ENCODE data around the gene AGBL4.

AGBL4 gene

GRCh38 chr1:48978413-48978812 lies 1045.3 kb downstream of the AGBL4 start:
- TF ChIP-seq ZFX (IDR thresholded peaks at IDR 0.05; ENCODE audit: borderline replicate concordance) (no peak), CTCF (IDR thresholded peaks at IDR 0.05) (no peak)
- no peak overlapping the region for H3K27ac ChIP-seq

GRCh38 chr1:48977273-48977672 lies 1046.5 kb downstream of the AGBL4 start:
- no peak overlapping the region for H3K27ac ChIP-seq
- TF ChIP-seq CTCF (IDR thresholded peaks at IDR 0.05) (no peak), ZFX (IDR thresholded peaks at IDR 0.05; ENCODE audit: borderline replicate concordance) (no peak)

GRCh38 chr1:48969971-48970370 lies 1053.8 kb downstream of the AGBL4 start:
- H3K27ac ChIP-seq: no peak overlapping the region
- no peak for TF ChIP-seq ZFX (IDR thresholded peaks at IDR 0.05; ENCODE audit: borderline replicate concordance)
- no peak for TF ChIP-seq CTCF (IDR thresholded peaks at IDR 0.05)

GRCh38 chr1:48967318-48967717 lies 1056.4 kb downstream of the AGBL4 start:
- H3K27ac ChIP-seq: no peak overlapping the region
- TF ChIP-seq ZFX (IDR thresholded peaks at IDR 0.05; ENCODE audit: borderline replicate concordance): no peak
- no peak for TF ChIP-seq CTCF (IDR thresholded peaks at IDR 0.05)

- H3K27ac ChIP-seq: no peak overlapping the region
- TF ChIP-seq CTCF (IDR thresholded peaks at IDR 0.05): no peak
Measured at GRCh38 chr1:48966583-48966982, 1057.2 kb downstream of the AGBL4 start.

GRCh38 chr1:48960320-48960719 lies 1063.4 kb downstream of the AGBL4 start:
- TF ChIP-seq CTCF (IDR thresholded peaks at IDR 0.05): no peak
- no peak for TF ChIP-seq ZFX (IDR thresholded peaks at IDR 0.05; ENCODE audit: borderline replicate concordance)
- H3K27ac ChIP-seq: no peak overlapping the region

- H3K27ac ChIP-seq: peak overlapping the region; percentile 50
- no peak for TF ChIP-seq ZFX (IDR thresholded peaks at IDR 0.05; ENCODE audit: borderline replicate concordance)
- TF ChIP-seq CTCF (IDR thresholded peaks at IDR 0.05): no peak
Measured at GRCh38 chr1:48955774-48956173, 1068.0 kb downstream of the AGBL4 start.

All from 22Rv1 (cell line).